DOHH2 (cell line): ENCODE results near the gene RC3H2.

Experiments used
- CTCF ChIP-seq: fragments of 200-600 bp; sonication (generic); IDR thresholded peaks from one replicate; pipeline ENCODE4 v1.5.1; 2014; ENCODE audit warnings: antibody characterized with exemption, mild to moderate bottlenecking, low read depth, low read length; ENCODE audit not compliant: poor library complexity, severe bottlenecking
- EZH2phosphoT487 ChIP-seq: fragments of 200-600 bp; sonication (generic); IDR thresholded peaks from 2 replicates; pipeline ENCODE4 v1.6.1; 2017; ENCODE audit warnings: borderline replicate concordance, mild to moderate bottlenecking, antibody characterized with exemption, low read length, moderate library complexity, mixed read lengths

- TF ChIP-seq CTCF (no peak), EZH2phosphoT487 (no peak)
Measured at GRCh38 chr9:122931226-122932121, 26.3 kb upstream of the RC3H2 start, which contains the start of gene ZBTB26.
